Adrenal gland (tissue), 5 donors: Measurements from ENCODE around the gene EFR3B.

Experiments
- POLR2A ChIP-seq, 2 donors: fragments of 450-650 bp; IDR thresholded peaks; one replicate each; pipeline ENCODE4 v1.6.1; 2017; ENCODE audit warnings: antibody characterized with exemption in 2 of 2, mild to moderate bottlenecking in 2 of 2, moderate library complexity in 1 of 2
- TF ChIP-seq, protein P1 (sequence below), 6 experiments: fragments of 450-650 bp in 4 of 6; fragments of 200-600 bp in 2 of 6; sonication (generic) in 1 of 6; IDR thresholded peaks; 1 replicate in 5 of 6; 2 replicates in 1 of 6; pipeline versions ENCODE4 v1.5.1 to v1.8.0; 2016 to 2021; ENCODE audit warnings: antibody characterized with exemption in 6 of 6, mild to moderate bottlenecking in 2 of 6, moderate library complexity in 1 of 6
- donor health status: DM: no; HTN: no; CAD: no.

DNA sequence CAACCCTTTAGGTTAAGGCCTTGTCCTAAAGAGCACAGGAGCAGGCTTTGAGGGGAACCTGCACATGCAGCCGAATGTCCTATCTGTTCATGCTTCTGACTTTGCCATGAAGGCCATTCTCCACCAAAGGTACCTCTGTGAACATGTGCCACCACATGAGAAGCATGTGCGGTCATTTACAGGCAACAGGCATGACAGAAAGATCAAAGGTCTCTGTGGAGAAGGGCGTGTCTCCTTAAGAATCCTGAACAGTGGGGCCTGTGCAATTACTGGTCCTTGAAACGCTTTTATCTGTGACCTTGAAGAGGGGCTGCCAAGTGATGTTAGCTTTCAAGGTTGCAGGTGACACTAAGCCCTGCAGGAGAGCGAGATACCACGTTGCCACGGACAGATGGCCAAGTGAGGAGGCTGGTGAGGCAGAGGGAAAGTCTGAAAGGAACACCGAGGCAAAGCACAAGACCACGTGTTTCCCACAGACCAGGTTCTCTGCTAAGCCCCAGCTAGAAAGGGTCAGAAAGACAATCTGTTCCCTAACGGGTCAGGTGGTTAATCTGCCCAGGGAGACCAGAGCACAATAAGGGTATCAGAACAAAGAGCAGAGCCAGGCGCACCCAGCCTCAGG is 146.0 kb downstream of the EFR3B start:
- TF ChIP-seq, protein P1, sequence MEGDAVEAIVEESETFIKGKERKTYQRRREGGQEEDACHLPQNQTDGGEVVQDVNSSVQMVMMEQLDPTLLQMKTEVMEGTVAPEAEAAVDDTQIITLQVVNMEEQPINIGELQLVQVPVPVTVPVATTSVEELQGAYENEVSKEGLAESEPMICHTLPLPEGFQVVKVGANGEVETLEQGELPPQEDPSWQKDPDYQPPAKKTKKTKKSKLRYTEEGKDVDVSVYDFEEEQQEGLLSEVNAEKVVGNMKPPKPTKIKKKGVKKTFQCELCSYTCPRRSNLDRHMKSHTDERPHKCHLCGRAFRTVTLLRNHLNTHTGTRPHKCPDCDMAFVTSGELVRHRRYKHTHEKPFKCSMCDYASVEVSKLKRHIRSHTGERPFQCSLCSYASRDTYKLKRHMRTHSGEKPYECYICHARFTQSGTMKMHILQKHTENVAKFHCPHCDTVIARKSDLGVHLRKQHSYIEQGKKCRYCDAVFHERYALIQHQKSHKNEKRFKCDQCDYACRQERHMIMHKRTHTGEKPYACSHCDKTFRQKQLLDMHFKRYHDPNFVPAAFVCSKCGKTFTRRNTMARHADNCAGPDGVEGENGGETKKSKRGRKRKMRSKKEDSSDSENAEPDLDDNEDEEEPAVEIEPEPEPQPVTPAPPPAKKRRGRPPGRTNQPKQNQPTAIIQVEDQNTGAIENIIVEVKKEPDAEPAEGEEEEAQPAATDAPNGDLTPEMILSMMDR (IDR thresholded peaks at IDR 0.05): no peak
- no peak for TF ChIP-seq POLR2A (IDR thresholded peaks at IDR 0.05)
